HCT116 (cell line): ENCODE results near the gene CCM2. TPM values are rescaled to one million over a fixed set of nuclear protein-coding genes. Genes with fewer than 3 reads are reported as not detected.

Experiments
- ATAC-seq: fragments of 200-7000 bp; cut with Tn5 transposase; 2 replicates; pipeline ENCODE4 v1.9.1; 2020; ENCODE audit warnings: mild to moderate bottlenecking, moderate library complexity
- BruUV-seq: library from RNA; stranded (reverse); fragments of 400-500 nt; replicated peaks from 2 replicates; lab custom pipeline; 2021; lab: Mats Ljungman, UMichigan
- CTCF ChIA-PET: fragments of 300-600 bp; sonication (Branson Sonifier 250); formaldehyde crosslinking; loops from one replicate; lab custom pipeline; 2021; ENCODE audit warnings: antibody characterized with exemption; lab: Charles Lee
- POLR2A ChIA-PET: fragments of 300-600, 350-600 bp; sonication (Branson Sonifier 250); formaldehyde crosslinking; loops from one replicate; lab custom pipeline; 2021; ENCODE audit warnings: antibody characterized with exemption; lab: Charles Lee
- RAD21 ChIA-PET, 2 experiments: fragments of 300-600 bp; sonication (Branson Sonifier 250); formaldehyde crosslinking; loops; one replicate each; lab custom pipeline; 2023; ENCODE audit warnings: low total read pairs in 2 of 2; ENCODE audit not compliant: uncharacterized antibody in 2 of 2, unreplicated experiment in 2 of 2, low non-redundant PET in 1 of 2; lab: Charles Lee
- DNase-seq: peaks from one replicate; pipeline ENCODE4 v3.0.0-alpha.2; 2010; ENCODE audit warnings: low read depth, low spot score
- H2AFZ ChIP-seq: fragments of 200-600 bp; shearing (Covaris generic), sonication (generic); 2 replicates; pipeline ENCODE4 v1.6.1; 2017; ENCODE audit warnings: low read depth, mixed run types, mixed read lengths, antibody characterized with exemption, low read length; ENCODE audit not compliant: poor library complexity, severe bottlenecking
- H3K27ac ChIP-seq: 2 replicates; pipeline ENCODE4 v1.5.1; 2012; ENCODE audit warnings: low read depth, low read length
- H3K27me3 ChIP-seq: fragments of 200-600 bp; sonication (generic); 2 replicates; pipeline ENCODE4 v1.6.1; 2016; ENCODE audit warnings: mixed run types, low read length, mixed read lengths; ENCODE audit not compliant: insufficient read depth
- H3K36me3 ChIP-seq, 2 experiments: fragments of 200-500 bp in 1 of 2; fragments of 200-600 bp in 1 of 2; sonication (Bioruptor generic) in 1 of 2; sonication (generic) in 1 of 2; 2 replicates each; pipeline versions ENCODE4 v1.5.1 to v1.6.1; 2014 to 2016; ENCODE audit warnings: low read length in 2 of 2, inconsistent platforms in 1 of 2, mixed read lengths in 1 of 2, mixed run types in 1 of 2; ENCODE audit not compliant: insufficient read depth in 2 of 2, control insufficient read depth in 1 of 2
- H3K4me1 ChIP-seq, 2 experiments: fragments of 200-600 bp in 1 of 2; sonication (generic) in 1 of 2; 2 replicates each; pipeline versions ENCODE4 v1.5.1 to v1.6.1; 2012 to 2017; ENCODE audit warnings: low read length in 2 of 2, inconsistent platforms in 1 of 2, mild to moderate bottlenecking in 1 of 2, mixed read lengths in 1 of 2, mixed run types in 1 of 2, moderate library complexity in 1 of 2; ENCODE audit not compliant: insufficient read depth in 2 of 2, control insufficient read depth in 1 of 2
- H3K4me2 ChIP-seq: fragments of 200-600 bp; sonication (generic); 2 replicates; pipeline ENCODE4 v1.6.1; 2017; ENCODE audit warnings: mixed run types, low read length, mixed read lengths
- H3K4me3 ChIP-seq, 2 experiments: fragments of 200-600 bp in 1 of 2; sonication (generic) in 1 of 2; replicated peaks in 1 of 2; 2 replicates each; pipeline ENCODE4 v1.5.1; 2011 to 2016; ENCODE audit warnings: low read length in 2 of 2, control low read depth in 1 of 2, low read depth in 1 of 2, mild to moderate bottlenecking in 1 of 2, mixed read lengths in 1 of 2, mixed run types in 1 of 2
- H3K79me2 ChIP-seq: fragments of 200-600 bp; sonication (generic); 2 replicates; pipeline ENCODE4 v1.6.1; 2017; ENCODE audit warnings: mild to moderate bottlenecking, mixed run types, low read length, moderate library complexity, mixed read lengths; ENCODE audit not compliant: insufficient read depth
- H3K9ac ChIP-seq: fragments of 200-600 bp; sonication (generic); 2 replicates; pipeline ENCODE4 v1.6.1; 2016; ENCODE audit warnings: low read length, mixed read lengths
- H3K9me2 ChIP-seq: fragments of 200-600 bp; sonication (generic), shearing (Covaris generic); 2 replicates; pipeline ENCODE4 v1.6.1; 2017; ENCODE audit warnings: mixed run types, mild to moderate bottlenecking, moderate library complexity; ENCODE audit not compliant: insufficient read depth
- H3K9me3 ChIP-seq, 2 experiments: fragments of 200-500 bp in 1 of 2; fragments of 200-600 bp in 1 of 2; sonication (Bioruptor generic) in 1 of 2; sonication (generic) in 1 of 2; 2 replicates each; pipeline ENCODE4 v1.6.1; 2014 to 2017; ENCODE audit warnings: low read length in 2 of 2, mixed read lengths in 2 of 2, inconsistent platforms in 1 of 2, low read depth in 1 of 2, mild to moderate bottlenecking in 1 of 2, mixed run types in 1 of 2, moderate library complexity in 1 of 2; ENCODE audit not compliant: control insufficient read depth in 1 of 2, insufficient read depth in 1 of 2
- H4K20me1 ChIP-seq: fragments of 200-600 bp; sonication (generic), shearing (Covaris generic); 2 replicates; pipeline ENCODE4 v1.6.1; 2017; ENCODE audit warnings: mixed run types, mild to moderate bottlenecking, moderate library complexity; ENCODE audit not compliant: insufficient read depth
- CBX3 ChIP-seq: IDR thresholded peaks from 2 replicates; pipeline ENCODE4 v1.6.1; 2012; ENCODE audit warnings: low read depth
- CEBPB ChIP-seq: IDR thresholded peaks from 2 replicates; pipeline ENCODE4 v1.6.1; 2012; ENCODE audit warnings: low read depth
- CTCF ChIP-seq, 3 experiments: fragments of 200-600 bp in 1 of 3; sonication (generic) in 1 of 3; IDR thresholded peaks in 2 of 3; conservative IDR thresholded peaks in 1 of 3; 2 replicates each; pipeline ENCODE4 v1.5.1; 2012 to 2017; ENCODE audit warnings: low read depth in 2 of 3, low read length in 2 of 3, antibody characterized with exemption in 1 of 3, borderline replicate concordance in 1 of 3, control low read depth in 1 of 3, mild to moderate bottlenecking in 1 of 3, mixed read lengths in 1 of 3, mixed run types in 1 of 3, moderate library complexity in 1 of 3; ENCODE audit not compliant: insufficient read depth in 1 of 3
- EZH2 ChIP-seq: fragments of 200-600 bp; sonication (generic); IDR thresholded peaks from 2 replicates; pipeline ENCODE4 v1.6.1; 2017; ENCODE audit warnings: antibody characterized with exemption, mixed run types
- FOSL1 ChIP-seq: IDR thresholded peaks from 2 replicates; pipeline ENCODE4 v1.6.1; 2012; ENCODE audit warnings: low read depth
- JUND ChIP-seq: IDR thresholded peaks from 2 replicates; pipeline ENCODE4 v1.6.1; 2012
- MAX ChIP-seq: IDR thresholded peaks from 2 replicates; pipeline ENCODE4 v1.6.1; 2012
- RAD21 ChIP-seq: IDR thresholded peaks from 2 replicates; pipeline ENCODE4 v1.6.1; 2012; ENCODE audit warnings: low read depth, mild to moderate bottlenecking
- REST ChIP-seq: IDR thresholded peaks from 2 replicates; pipeline ENCODE4 v1.6.1; 2012; ENCODE audit warnings: low read depth
- SRF ChIP-seq: IDR thresholded peaks from 2 replicates; pipeline ENCODE4 v1.6.1; 2012; ENCODE audit warnings: low read depth
- YY1 ChIP-seq: IDR thresholded peaks from 2 replicates; pipeline ENCODE4 v1.6.1; 2011; ENCODE audit warnings: low read length, low read depth, moderate library complexity, mild to moderate bottlenecking; ENCODE audit not compliant: insufficient replicate concordance; ENCODE audit errors: extremely low read depth
- ZBTB33 ChIP-seq: IDR thresholded peaks from 2 replicates; pipeline ENCODE4 v1.6.1; 2011; ENCODE audit warnings: mild to moderate bottlenecking, low read length, moderate library complexity; ENCODE audit not compliant: insufficient replicate concordance; ENCODE audit errors: extremely low read depth
- ZFX ChIP-seq: fragments of 450-650 bp; IDR thresholded peaks from 2 replicates; pipeline ENCODE4 v1.6.1; 2017
- intact Hi-C: fragments of 100-400 bp; cut with micrococcal nuclease; formaldehyde crosslinking; loops from 2 replicates; pipeline ENCODE4 v1.10.0; 2022
- total RNA-seq: library from RNA; stranded (reverse); gene quantifications from one replicate; pipeline ENCODE4 v1.2.1, GENCODE V29; 2021; ENCODE audit not compliant: unreplicated experiment

Gene CCM2
- total RNA-seq, 1 experiment from 2014 or later: 34.4 TPM

- intact Hi-C loops: loop anchor here (5.0 kb wide), 1 partner anchor 128 kb away; no protein-coding TSS in a partner anchor
- no peaks in the 10 kb centered on the region for H3K9me3 ChIP-seq
- no peaks in the 10 kb centered on the region for H4K20me1 ChIP-seq
- H3K36me3 ChIP-seq: no peaks in the 10 kb centered on the region
- ChIA-PET RAD21 (no interaction called here), CTCF (interaction anchor here (1.2 kb wide), 1 partner anchor 141 kb away, joined by 3 read pairs; no protein-coding TSS in a partner anchor)
- H2AFZ ChIP-seq: no peak overlapping the region
- TF ChIP-seq CEBPB: no peak
- no peak for TF ChIP-seq ZFX
- no peak for TF ChIP-seq JUND
- no peak for TF ChIP-seq CBX3
- TF ChIP-seq, all 23 proteins: peak for 0
- H3K9me2 ChIP-seq: no peaks in the 10 kb centered on the region
- H3K9ac ChIP-seq: no peak overlapping the region
- H3K27ac ChIP-seq: no peak overlapping the region
- H3K79me2 ChIP-seq: peaks cover 16% of the 10 kb centered on the region
- no peak overlapping the region for H3K4me3 ChIP-seq
- H3K27me3 ChIP-seq: no peaks in the 10 kb centered on the region
- no TSS peak for BruUV-seq
- ATAC-seq (no peak), DNase-seq (no peak)
- peaks cover 10 to 11% of the 10 kb centered on the region in 2 experiments for H3K4me1 ChIP-seq
- H3K4me2 ChIP-seq: no peak overlapping the region
- POLR2A ChIA-PET: no interaction called here
Measured at GRCh38 chr7:45114926-45115325, 114.9 kb downstream of the CCM2 start.

GRCh38 chr7:45116048-45116447 lies 116.0 kb downstream of the CCM2 start:
- no peak overlapping the region for H3K4me3 ChIP-seq
- no peaks in the 10 kb centered on the region for H3K27me3 ChIP-seq
- intact Hi-C loops: no loop called here
- ATAC-seq: no peak
- H3K36me3 ChIP-seq: no peaks in the 10 kb centered on the region
- no peak overlapping the region for H3K9ac ChIP-seq
- H3K9me3 ChIP-seq: no peaks in the 10 kb centered on the region
- POLR2A ChIA-PET: no interaction called here
- H4K20me1 ChIP-seq: no peaks in the 10 kb centered on the region
- H3K9me2 ChIP-seq: no peaks in the 10 kb centered on the region
- no peak overlapping the region for H3K27ac ChIP-seq
- RAD21 ChIA-PET: no interaction called here
- BruUV-seq: no TSS peak
- DNase-seq: no peak
- H3K79me2 ChIP-seq: peaks cover 5% of the 10 kb centered on the region
- no peak overlapping the region for H2AFZ ChIP-seq
- H3K4me2 ChIP-seq: no peak overlapping the region
- CTCF ChIA-PET: interaction anchor here (1.3 kb wide), 1 partner anchor 20 kb away, joined by 4 read pairs; no protein-coding TSS in a partner anchor
- H3K4me1 ChIP-seq: peaks cover 6 to 8% of the 10 kb centered on the region in 2 experiments; a peak in 3 of 4 replicates
- TF ChIP-seq REST (no peak), EZH2 (no peak), MAX (no peak), CEBPB (no peak), FOSL1 (no peak), SRF (no peak), RAD21 (no peak), YY1 (no peak), ZBTB33 (no peak), CTCF (IDR thresholded peaks at IDR 0.05 in 2 of 3, conservative IDR thresholded peaks at IDR 0.05 in 1 of 3; ENCODE audit: borderline replicate concordance in 1 of 3, insufficient read depth in 1 of 3, low read depth in 2 of 3, low read length in 2 of 3) (no peak)
